Transverse colon (tissue), 4 donors: ENCODE measurements around the gene USP47. TPM values are rescaled to one million over a fixed set of nuclear protein-coding genes. Genes with fewer than 3 reads are reported as not detected.

Source experiments
- DNase-seq: peaks from one replicate; pipeline ENCODE4 v3.0.0-alpha.2; 2019
- H3K27ac ChIP-seq, 4 donors: fragments of 200-600 bp; sonication (generic); 2 replicates each; pipeline ENCODE4 v1.5.1; 2016 to 2018; ENCODE audit warnings: inconsistent platforms in 4 of 4
- H3K27me3 ChIP-seq: fragments of 200-600 bp; sonication (generic); 2 replicates; pipeline ENCODE4 v1.5.1; 2017; ENCODE audit warnings: inconsistent platforms
- H3K36me3 ChIP-seq, 4 donors: fragments of 200-600 bp; sonication (generic); 2 replicates each; pipeline ENCODE4 v1.5.1; 2017 to 2019; ENCODE audit warnings: inconsistent platforms in 4 of 4
- H3K4me1 ChIP-seq, 4 donors: fragments of 200-600 bp; sonication (generic); 2 replicates each; pipeline ENCODE4 v1.5.1; 2017 to 2020; ENCODE audit warnings: inconsistent platforms in 4 of 4
- H3K4me3 ChIP-seq, 4 donors: fragments of 200-600 bp; sonication (generic); 1 replicate in 1 of 4; 2 replicates in 3 of 4; pipeline versions ENCODE4 v1.5.1 to v1.6.1; 2017 to 2019; ENCODE audit warnings: inconsistent platforms in 4 of 4
- H3K9me3 ChIP-seq, 2 donors: fragments of 200-600 bp; sonication (generic); 2 replicates each; pipeline ENCODE4 v1.5.1; 2017 to 2019; ENCODE audit warnings: inconsistent platforms in 2 of 2
- CTCF ChIP-seq, 5 experiments: fragments of 200-600 bp in 3 of 5; fragments of 450-650 bp in 2 of 5; sonication (generic) in 3 of 5; IDR thresholded peaks; 1 replicate in 2 of 5; 2 replicates in 3 of 5; pipeline ENCODE4 v1.5.1; 2016 to 2017; ENCODE audit warnings: antibody characterized with exemption in 5 of 5, inconsistent platforms in 3 of 5, mild to moderate bottlenecking in 2 of 5, moderate library complexity in 1 of 5
- EP300 ChIP-seq: sonication (generic); formaldehyde crosslinking; IDR thresholded peaks from one replicate; pipeline ENCODE4 v1.6.1; 2017; ENCODE audit warnings: antibody characterized with exemption, low read depth
- POLR2A ChIP-seq: fragments of 450-650 bp; IDR thresholded peaks from one replicate; pipeline ENCODE4 v1.6.1; 2016; ENCODE audit warnings: antibody characterized with exemption, mild to moderate bottlenecking, moderate library complexity
- POLR2AphosphoS5 ChIP-seq, 3 donors: sonication (generic); formaldehyde crosslinking; IDR thresholded peaks; one replicate each; pipeline ENCODE4 v1.6.1; 2016; ENCODE audit warnings: antibody characterized with exemption in 3 of 3
- WGBS, 2 donors: methylation state at CpG; one replicate each; pipeline ENCODE4 v1.1.5; 2018; ENCODE audit warnings: low coverage in 1 of 2; 5-methylcytosine and 5-hydroxymethylcytosine counted together
- in situ Hi-C, 4 donors: fragments of 200-750 bp; cut with MboI; loops; one replicate each; pipeline versions ENCODE4 v1.15.0 to v1.15.1; 2017; ENCODE audit warnings: low sequenced_read_pairs in 3 of 4, low pct_ligation_motif_present in 1 of 4, low pct_unique_long_range_greater_than_20kb in 1 of 4
- intact Hi-C: fragments of 100-400 bp; cut with DNase I; formaldehyde crosslinking; loops from one replicate; pipeline ENCODE4 v1.15.1; 2023; ENCODE audit warnings: low total_unique reads
- total RNA-seq, 4 donors: library from RNA; depleted of rRNA; stranded (reverse); fragments of >200 nt; gene quantifications; one replicate each; pipeline ENCODE4 v1.1.0, GENCODE V29; 2016

Gene USP47
- total RNA-seq, 4 donors from 2014 or later: 42.6 to 85.1 (median 57.3) TPM

- Histone ChIP-seq H3K4me1 (no peaks in the 10 kb centered on the region), H3K4me3 (no peak overlapping the region), H3K27me3 (no peaks in the 10 kb centered on the region), H3K36me3 (peaks cover 0 to 49% (median 19%) of the 10 kb centered on the region in 4 donors), H3K9me3 (no peaks in the 10 kb centered on the region), H3K27ac (no peak overlapping the region)
- intact Hi-C loops: no loop called here
- TF ChIP-seq EP300 (no peak), POLR2AphosphoS5 (IDR thresholded peaks at IDR 0.05) (no peak)
- no peak for DNase-seq
- WGBS, 2 donors: 79 to 88% methylated on average over 2 of the region's 2 CpGs
- in situ Hi-C loops: loop anchor here in 3 of 4 donors (25.0 kb wide), 2 partner anchors 91 to 341 kb away; no protein-coding TSS in a partner anchor
These were observed 104.4 kb downstream of the USP47 start for GRCh38 chr11:11946180-11946579.

DNA sequence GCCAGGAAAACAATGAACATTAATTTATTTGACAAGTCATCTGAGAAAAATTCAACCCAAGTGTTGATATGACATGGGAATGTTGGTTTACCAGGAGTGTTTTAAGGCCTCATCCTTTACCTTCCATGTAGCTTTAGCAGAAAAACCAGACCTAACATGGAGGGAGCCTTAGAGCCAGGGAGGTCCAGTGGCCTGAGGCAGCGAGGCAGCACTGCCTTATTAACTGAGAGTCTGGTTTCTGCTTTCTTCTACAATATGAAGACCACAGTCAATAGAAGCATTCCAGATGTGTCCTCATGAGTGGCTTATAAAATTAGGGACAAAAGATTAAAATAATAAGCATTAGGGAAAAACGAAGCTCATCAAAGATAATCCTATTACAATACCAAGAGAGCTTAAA is 105.1 kb downstream of the USP47 start:
- Histone ChIP-seq H3K27me3 (no peaks in the 10 kb centered on the region), H3K27ac (no peak overlapping the region), H3K36me3 (peaks cover 0 to 52% (median 18%) of the 10 kb centered on the region in 4 donors), H3K4me1 (no peaks in the 10 kb centered on the region), H3K9me3 (no peaks in the 10 kb centered on the region), H3K4me3 (no peak overlapping the region)
- intact Hi-C loops (no loop called here), in situ Hi-C loops (loop anchor here in 3 of 4 donors (25.0 kb wide), 2 partner anchors 90 to 340 kb away; no protein-coding TSS in a partner anchor)
- 96 to 100% methylated on average over 1 to 2 of the region's 2 CpGs for WGBS, 2 donors
- DNase-seq: no peak
- TF ChIP-seq CTCF (IDR thresholded peaks at IDR 0.05) (no peak), POLR2A (no peak), EP300 (no peak), POLR2AphosphoS5 (IDR thresholded peaks at IDR 0.05) (no peak)

- 86 to 91% methylated on average over 4 of the region's 4 CpGs for WGBS, 2 donors
These were observed 106.1 kb downstream of the USP47 start for GRCh38 chr11:11947825-11948224.

GRCh38 chr11:11948242-11948947 is 106.6 kb downstream of the USP47 start:
- Histone ChIP-seq H3K27me3 (no peaks in the 10 kb centered on the region), H3K36me3 (peaks cover 0 to 52% (median 17%) of the 10 kb centered on the region in 4 donors), H3K4me1 (no peaks in the 10 kb centered on the region), H3K27ac (no peak overlapping the region), H3K4me3 (no peak overlapping the region), H3K9me3 (no peaks in the 10 kb centered on the region)
- DNase-seq: no peak
- intact Hi-C loops: no loop called here
- in situ Hi-C loops: loop anchor here in 3 of 4 donors (25.0 kb wide), 2 partner anchors 89 to 339 kb away; no protein-coding TSS in a partner anchor
- WGBS, 2 donors: 74 to 77% methylated on average over 2 of the region's 2 CpGs
- TF ChIP-seq CTCF (IDR thresholded peaks at IDR 0.05) (no peak), POLR2A (no peak), POLR2AphosphoS5 (IDR thresholded peaks at IDR 0.05) (no peak), EP300 (no peak)

More at GRCh38 chr11:11947825-11948224, 106.1 kb downstream of the USP47 start:
- Histone ChIP-seq H3K4me3 (no peak overlapping the region), H3K27ac (no peak overlapping the region), H3K27me3 (no peaks in the 10 kb centered on the region), H3K36me3 (peaks cover 0 to 52% (median 18%) of the 10 kb centered on the region in 4 donors), H3K4me1 (no peaks in the 10 kb centered on the region), H3K9me3 (no peaks in the 10 kb centered on the region)
- in situ Hi-C loops: loop anchor here in 3 of 4 donors (25.0 kb wide), 2 partner anchors 89 to 339 kb away; no protein-coding TSS in a partner anchor
- intact Hi-C loops: no loop called here
- no peak for DNase-seq
- TF ChIP-seq POLR2AphosphoS5 (IDR thresholded peaks at IDR 0.05) (no peak), EP300 (no peak), CTCF (IDR thresholded peaks at IDR 0.05) (no peak), POLR2A (no peak)
